ENCODE results near the gene ANKMY1.

The ANKMY1 gene

DNA sequence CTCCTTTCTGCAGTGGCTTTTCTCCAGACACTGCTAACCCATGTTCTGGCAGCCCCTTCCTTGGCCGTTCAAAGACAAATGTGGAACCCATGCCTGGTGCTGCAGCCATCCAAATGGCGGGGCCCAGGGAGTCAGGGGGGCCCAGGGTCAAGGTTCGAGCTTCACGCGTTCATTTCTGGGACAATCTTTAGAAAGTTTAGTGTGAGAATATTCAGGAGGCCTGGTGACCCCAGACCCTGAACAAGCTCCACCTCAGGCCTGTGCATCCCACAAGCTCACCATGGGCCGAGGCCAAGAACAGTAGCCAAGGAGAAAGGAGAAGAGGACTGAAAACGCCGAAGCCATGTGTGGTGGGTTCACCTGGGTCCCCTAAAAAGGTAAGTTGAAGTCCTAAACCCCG lies 54.4 kb downstream of the ANKMY1 start:
- no peaks in the 10 kb centered on the region for H3K36me3 ChIP-seq (ENCODE audit: low read length)
- no peaks in the 10 kb centered on the region for H3K9me3 ChIP-seq (ENCODE audit: insufficient read depth, low read length)
- no peak overlapping the region for H3K27ac ChIP-seq (ENCODE audit: low read depth, low read length)
- H3K4me3 ChIP-seq (ENCODE audit: insufficient read depth, low read length, poor library complexity, severe bottlenecking), result no peak overlapping the region
- no peak overlapping the region for H3K9ac ChIP-seq (ENCODE audit: low read length)
- H3K79me2 ChIP-seq (ENCODE audit: insufficient read depth, low read length), result no peaks in the 10 kb centered on the region
- no peak for TF ChIP-seq EZH2phosphoT487 (conservative IDR thresholded peaks at IDR 0.05; ENCODE audit: low read length)
- TF ChIP-seq, protein P1, sequence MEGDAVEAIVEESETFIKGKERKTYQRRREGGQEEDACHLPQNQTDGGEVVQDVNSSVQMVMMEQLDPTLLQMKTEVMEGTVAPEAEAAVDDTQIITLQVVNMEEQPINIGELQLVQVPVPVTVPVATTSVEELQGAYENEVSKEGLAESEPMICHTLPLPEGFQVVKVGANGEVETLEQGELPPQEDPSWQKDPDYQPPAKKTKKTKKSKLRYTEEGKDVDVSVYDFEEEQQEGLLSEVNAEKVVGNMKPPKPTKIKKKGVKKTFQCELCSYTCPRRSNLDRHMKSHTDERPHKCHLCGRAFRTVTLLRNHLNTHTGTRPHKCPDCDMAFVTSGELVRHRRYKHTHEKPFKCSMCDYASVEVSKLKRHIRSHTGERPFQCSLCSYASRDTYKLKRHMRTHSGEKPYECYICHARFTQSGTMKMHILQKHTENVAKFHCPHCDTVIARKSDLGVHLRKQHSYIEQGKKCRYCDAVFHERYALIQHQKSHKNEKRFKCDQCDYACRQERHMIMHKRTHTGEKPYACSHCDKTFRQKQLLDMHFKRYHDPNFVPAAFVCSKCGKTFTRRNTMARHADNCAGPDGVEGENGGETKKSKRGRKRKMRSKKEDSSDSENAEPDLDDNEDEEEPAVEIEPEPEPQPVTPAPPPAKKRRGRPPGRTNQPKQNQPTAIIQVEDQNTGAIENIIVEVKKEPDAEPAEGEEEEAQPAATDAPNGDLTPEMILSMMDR (IDR thresholded peaks at IDR 0.05; ENCODE audit: insufficient read depth, low read length, poor library complexity, severe bottlenecking), result no peak
- H2AFZ ChIP-seq (ENCODE audit: low read depth, low read length, severe bottlenecking), result no peak overlapping the region
- no peaks in the 10 kb centered on the region for H3K27me3 ChIP-seq (ENCODE audit: low read length)
- no peak overlapping the region for H3K4me2 ChIP-seq (ENCODE audit: low read depth, low read length, poor library complexity, severe bottlenecking)
- no peaks in the 10 kb centered on the region for H4K20me1 ChIP-seq (ENCODE audit: low read depth, low read length)
- H3F3A ChIP-seq (ENCODE audit: insufficient read depth), result no peaks in the 10 kb centered on the region
- no peaks in the 10 kb centered on the region for H3K9me2 ChIP-seq (replicated peaks; ENCODE audit: insufficient read depth, low read length)

DNA sequence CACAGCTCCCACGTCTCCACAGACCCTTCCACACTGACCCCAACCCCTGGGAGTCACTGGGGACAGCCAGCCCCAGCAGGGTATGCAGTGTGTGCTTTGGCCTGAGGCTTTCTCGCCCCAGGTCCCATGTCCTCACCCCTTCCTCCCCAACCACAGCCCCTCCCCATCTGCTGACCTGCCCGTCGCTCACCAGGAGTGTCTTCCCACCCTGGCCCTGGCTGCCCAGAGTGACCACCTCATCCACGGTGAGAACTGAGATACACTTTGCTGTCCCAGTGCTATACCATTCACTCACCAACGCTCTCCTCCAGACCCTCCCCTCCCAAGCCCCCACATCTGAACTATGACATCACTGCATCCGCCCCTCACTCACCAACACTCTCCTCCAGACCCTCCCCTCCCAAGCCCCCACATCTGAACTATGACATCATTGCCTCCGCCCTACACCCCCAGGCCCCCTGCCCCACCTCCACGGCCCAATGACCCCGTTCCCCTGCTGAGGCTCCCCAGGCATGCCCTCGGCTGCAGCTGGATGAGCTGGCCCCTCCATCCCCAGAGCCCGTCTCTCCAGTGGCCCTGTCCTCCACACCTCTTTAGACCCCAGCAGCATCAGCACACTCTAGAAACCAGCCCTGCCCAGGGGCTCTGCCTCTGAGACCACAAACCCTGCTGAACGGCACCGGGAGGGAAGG lies 55.2 kb downstream of the ANKMY1 start:
- no peak for TF ChIP-seq EZH2phosphoT487 (conservative IDR thresholded peaks at IDR 0.05; ENCODE audit: low read length)
- TF ChIP-seq, protein P1 (IDR thresholded peaks at IDR 0.05; ENCODE audit: insufficient read depth, low read length, poor library complexity, severe bottlenecking), result no peak
- Histone ChIP-seq H3K27ac (ENCODE audit: low read depth, low read length) (no peak overlapping the region), H3K9me2 (replicated peaks; ENCODE audit: insufficient read depth, low read length) (no peaks in the 10 kb centered on the region), H3K36me3 (ENCODE audit: low read length) (no peaks in the 10 kb centered on the region), H3K4me3 (ENCODE audit: insufficient read depth, low read length, poor library complexity, severe bottlenecking) (no peak overlapping the region), H3K27me3 (ENCODE audit: low read length) (no peaks in the 10 kb centered on the region), H3K4me2 (ENCODE audit: low read depth, low read length, poor library complexity, severe bottlenecking) (no peak overlapping the region), H3K79me2 (ENCODE audit: insufficient read depth, low read length) (no peaks in the 10 kb centered on the region), H3K9ac (ENCODE audit: low read length) (no peak overlapping the region), H3F3A (ENCODE audit: insufficient read depth) (no peaks in the 10 kb centered on the region), H2AFZ (ENCODE audit: low read depth, low read length, severe bottlenecking) (no peak overlapping the region), H4K20me1 (ENCODE audit: low read depth, low read length) (no peaks in the 10 kb centered on the region), H3K9me3 (ENCODE audit: insufficient read depth, low read length) (no peaks in the 10 kb centered on the region)

DNA sequence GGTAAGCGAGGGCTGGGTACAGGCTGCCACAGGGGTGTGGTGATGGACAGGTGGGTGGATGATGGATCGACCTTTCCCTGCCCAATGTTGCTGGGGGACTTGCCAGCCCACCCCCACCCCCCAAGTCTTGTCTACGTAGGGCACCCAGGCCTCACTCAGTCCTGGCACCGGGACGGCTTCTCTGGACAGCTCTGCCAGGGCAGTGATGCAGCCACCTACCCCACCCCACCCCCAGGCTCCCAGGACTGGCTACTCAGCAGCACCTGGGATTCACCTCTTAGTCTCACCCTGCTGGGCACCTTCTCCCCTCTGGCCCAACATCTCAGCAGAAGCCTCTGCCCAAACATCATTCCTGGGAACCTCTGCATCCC lies 55.7 kb downstream of the ANKMY1 start:
- Histone ChIP-seq H3K9me3 (ENCODE audit: insufficient read depth, low read length) (no peaks in the 10 kb centered on the region), H3K79me2 (ENCODE audit: insufficient read depth, low read length) (no peaks in the 10 kb centered on the region), H3F3A (ENCODE audit: insufficient read depth) (no peaks in the 10 kb centered on the region), H3K4me2 (ENCODE audit: low read depth, low read length, poor library complexity, severe bottlenecking) (no peak overlapping the region), H4K20me1 (ENCODE audit: low read depth, low read length) (no peaks in the 10 kb centered on the region), H3K27ac (ENCODE audit: low read depth, low read length) (no peak overlapping the region), H3K9me2 (replicated peaks; ENCODE audit: insufficient read depth, low read length) (no peaks in the 10 kb centered on the region), H3K4me3 (ENCODE audit: insufficient read depth, low read length, poor library complexity, severe bottlenecking) (no peak overlapping the region), H2AFZ (ENCODE audit: low read depth, low read length, severe bottlenecking) (no peak overlapping the region), H3K9ac (ENCODE audit: low read length) (no peak overlapping the region), H3K27me3 (ENCODE audit: low read length) (no peaks in the 10 kb centered on the region), H3K36me3 (ENCODE audit: low read length) (no peaks in the 10 kb centered on the region)
- no peak for TF ChIP-seq EZH2phosphoT487 (conservative IDR thresholded peaks at IDR 0.05; ENCODE audit: low read length)
- TF ChIP-seq, protein P1 (IDR thresholded peaks at IDR 0.05; ENCODE audit: insufficient read depth, low read length, poor library complexity, severe bottlenecking), result no peak

Measured in SU-DHL-6 (cell line).